Measurements from ENCODE around the gene SERTAD4.
A peak's percentile ranks its signal among the peaks of the same experiment; 100 is the strongest.
"Not testable (repeated sequence)": the region's sequence is repeated elsewhere in the genome, so short reads cannot be mapped to it uniquely, and the experiment has no call there.

The SERTAD4 gene

DNA sequence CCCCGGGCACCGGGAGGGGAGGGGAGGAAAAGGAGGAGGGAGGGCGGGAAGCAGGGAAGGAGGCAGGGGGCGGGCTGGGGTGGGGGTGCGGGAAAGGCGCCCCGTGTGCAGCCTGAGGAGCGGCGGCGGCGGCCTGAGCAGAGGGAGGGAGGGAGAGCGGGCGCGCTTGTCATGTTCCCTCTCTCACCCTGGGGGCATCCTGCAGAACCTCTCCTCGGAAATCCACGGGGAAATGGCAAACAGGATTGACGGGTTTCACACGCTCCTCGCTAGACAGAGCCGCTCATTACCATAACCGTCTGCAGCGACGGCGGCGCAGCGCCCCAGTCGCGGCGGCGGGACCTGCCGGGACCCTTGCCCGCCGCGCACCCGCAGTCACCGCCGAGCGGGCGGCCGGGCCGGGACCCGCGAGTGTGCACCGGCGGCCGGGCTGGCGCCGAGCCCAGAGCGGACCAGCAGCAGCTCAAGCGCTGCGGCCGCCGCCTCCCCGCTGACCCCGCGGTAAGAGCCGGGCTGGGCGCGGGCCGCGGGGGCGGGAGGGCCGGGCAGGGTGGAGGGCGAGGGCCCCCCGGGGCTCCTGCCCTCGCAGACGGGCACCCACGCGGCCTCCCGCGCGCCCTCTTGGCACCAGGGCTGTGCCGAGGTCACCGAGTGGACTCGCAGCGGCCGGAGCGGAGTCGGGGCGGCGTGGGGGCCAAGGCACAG, at the start of gene SERTAD4:
TSS of gene SERTAD4 (plus strand) at position 286 of the 705 bp plus-strand sequence. CDS start 5,165 bp downstream, outside the sequence.
- DNase-seq (ENCODE audit: low spot score): peak; percentile 74

DNA sequence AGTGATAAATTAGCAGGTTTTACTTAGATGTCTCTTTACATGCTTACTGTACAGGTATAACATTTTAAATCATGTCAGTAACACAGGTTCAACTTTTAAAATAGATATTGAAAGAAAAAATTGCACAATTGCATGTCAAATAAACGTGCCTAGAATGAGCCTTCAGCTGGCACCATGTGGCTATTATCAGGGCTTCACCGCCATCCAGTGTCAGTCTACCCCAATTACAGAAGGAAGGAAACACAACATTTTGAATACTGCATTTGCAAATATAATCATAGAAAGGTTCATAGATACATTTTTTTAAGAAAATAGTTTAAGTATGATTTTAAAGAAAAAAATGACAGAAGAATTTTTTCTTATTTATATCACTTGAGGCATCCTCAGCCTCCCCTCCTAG, 47.5 kb upstream of the SERTAD4 start:
- no peak for DNase-seq (ENCODE audit: low spot score)

DNA sequence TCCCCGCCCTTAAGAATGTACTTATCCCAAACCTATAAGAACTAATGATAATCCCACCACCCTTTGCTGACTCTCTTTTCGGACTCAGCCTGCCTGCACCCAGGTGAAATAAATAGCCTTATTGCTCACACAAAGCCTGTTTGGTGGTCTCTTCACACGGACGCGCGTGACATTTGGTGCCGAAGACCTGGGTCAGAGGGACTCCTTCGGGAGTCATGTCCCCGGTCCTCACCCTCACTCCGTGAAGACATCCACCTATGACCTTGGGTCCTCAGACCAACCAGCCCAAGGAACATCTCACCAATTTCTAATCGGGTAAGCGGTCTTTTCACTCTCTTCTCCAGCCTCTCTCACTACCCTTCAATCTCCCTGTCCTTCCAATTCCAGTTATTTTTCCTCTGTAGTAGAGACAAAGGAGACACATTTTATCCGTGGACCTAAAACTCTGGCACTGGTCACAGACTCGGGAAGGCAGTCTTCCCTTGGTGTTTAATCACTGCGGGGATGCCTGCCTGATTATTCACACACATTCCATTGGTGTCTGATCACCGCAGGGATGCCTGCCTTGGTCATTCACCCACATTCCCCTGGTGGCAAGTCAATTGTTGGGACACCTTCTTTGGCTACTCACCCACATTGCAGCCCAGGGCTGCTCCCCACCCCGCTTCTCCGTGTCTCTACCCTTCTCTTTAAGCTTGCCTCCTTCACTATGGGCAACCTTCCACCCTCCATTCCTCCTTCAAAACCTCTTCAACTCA, 44.6 kb upstream of the SERTAD4 start:
- not testable (repeated sequence) for DNase-seq (ENCODE audit: low spot score)

DNA sequence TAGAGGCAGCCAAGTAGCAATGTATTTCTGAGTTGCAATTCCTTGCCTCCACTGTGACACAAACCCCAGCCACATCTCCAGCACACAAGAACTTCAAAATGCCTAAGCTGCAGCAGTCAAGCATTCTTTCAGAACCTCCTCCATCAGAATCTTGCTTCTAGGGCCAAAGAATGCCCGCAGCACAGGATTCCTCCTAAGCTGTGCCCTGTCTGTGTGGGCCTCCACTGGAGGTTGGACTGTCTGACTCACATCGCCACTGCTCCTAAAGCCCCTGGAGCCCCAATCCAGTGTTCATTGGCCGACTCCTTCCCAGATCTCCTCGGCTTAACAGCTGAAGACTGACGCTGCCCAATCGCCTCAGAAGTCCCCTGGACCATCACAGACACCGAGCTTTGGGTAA, 43.2 kb upstream of the SERTAD4 start:
- DNase-seq (ENCODE audit: low spot score): no peak

DNA sequence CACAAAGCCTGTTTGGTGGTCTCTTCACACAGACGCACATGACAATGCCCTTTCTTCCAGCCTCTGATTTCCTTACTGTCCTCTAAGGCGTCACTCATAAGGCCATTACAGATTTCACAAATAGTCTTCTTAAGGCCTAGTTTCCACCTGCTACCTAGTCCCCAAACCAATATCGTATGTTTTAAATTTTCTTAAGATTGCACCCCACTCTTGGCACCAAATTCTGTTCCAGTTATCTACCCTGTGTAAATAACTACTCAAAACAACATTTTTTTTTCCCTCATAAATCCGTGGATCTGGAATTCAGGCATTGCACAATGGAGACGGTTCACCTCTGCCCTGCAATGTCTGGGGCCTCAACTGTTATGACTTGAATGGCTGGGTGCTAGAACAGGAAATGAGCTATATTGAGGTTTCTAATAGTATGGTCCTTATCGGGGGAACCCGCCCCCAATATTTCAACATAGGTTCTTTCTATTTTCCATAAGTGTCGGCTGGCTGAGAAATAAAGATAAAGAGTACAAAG, 36.9 kb upstream of the SERTAD4 start:
- DNase-seq (ENCODE audit: low spot score): no peak

DNA sequence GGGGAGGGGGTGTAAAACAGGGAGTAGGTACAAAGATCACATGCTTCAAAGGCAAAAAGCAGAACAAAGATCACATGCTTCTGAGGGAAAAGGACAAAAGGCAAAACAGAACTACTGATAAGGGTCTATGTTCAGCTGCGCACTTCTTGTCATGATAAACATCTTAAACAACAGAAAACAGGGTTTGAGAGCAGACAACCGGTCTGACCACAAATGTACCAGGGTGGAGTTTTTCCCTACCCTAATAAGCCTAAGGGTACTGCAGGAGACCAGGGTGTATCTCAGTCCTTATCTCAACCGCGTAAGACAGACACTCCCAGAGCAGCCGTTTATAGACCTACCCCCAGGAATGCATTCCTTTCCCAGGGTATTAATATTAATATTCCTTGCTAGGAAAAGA, 36.3 kb upstream of the SERTAD4 start:
- DNase-seq (ENCODE audit: low spot score): not testable (repeated sequence)

DNA sequence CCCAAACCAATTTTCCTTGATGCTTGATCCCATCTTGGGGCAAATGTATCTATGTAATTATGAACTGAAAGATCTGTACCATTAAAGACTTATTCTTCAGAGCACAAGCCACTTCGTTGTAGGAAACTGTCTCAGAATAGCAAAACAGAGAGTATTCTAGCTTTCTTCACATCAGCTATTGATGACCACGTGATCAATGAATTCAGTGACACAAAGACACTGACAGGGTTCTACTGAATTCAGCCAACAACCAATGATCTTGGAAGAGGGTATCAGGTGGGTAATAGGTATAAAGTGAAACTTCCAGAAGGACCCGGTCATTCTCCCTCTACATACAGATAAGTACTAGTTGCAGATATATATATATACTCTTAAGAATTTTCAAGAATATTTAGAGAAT, 33.8 kb upstream of the SERTAD4 start:
- no peak for DNase-seq (ENCODE audit: low spot score)

DNA sequence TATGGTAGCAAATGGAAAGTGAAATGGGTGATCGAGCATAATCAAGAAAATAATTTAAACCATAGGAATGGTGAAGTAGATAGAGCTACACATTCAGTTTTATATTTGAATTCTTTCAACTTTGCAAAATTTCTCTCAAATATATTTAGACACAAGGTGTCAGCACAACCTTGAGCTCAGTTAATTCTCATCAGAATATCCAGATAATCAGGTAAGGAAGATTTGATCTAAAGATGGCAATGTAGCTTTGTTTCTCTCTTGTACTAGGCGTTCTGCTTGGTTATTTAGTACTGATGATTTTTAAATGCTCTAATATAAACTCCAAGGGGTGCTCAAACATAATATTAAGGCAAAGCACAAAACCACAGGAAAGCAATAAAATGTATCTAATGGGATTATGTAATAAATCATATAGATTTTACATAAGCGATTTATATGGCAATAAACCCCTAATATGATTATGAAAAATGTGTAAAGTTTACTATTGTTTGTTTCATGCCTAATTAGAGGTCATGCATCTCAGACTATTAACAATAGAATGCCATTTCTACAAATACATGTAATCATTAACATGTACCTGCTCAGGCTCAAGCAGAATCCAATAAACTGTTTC, 32.4 kb upstream of the SERTAD4 start:
- no peak for DNase-seq (ENCODE audit: low spot score)

DNA sequence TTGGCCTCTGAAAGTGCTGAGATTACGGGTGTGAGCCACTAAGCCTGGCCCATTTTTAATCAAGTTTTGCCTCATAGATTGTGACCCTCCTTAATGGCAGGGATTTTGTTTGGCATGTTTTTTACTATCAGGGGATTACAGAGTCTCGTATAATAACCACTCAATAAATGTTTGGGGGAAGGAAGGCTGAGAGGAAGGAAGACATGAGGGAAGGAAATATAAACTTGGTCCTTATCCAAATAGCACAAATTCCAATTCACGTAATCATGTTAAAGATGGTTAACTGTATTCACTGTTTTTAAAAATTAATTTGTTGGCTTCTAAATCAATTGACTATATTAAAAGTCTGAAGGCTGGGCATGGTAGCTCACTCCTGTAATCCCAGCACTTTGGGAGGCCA, 30.9 kb upstream of the SERTAD4 start:
- no peak for DNase-seq (ENCODE audit: low spot score)

DNA sequence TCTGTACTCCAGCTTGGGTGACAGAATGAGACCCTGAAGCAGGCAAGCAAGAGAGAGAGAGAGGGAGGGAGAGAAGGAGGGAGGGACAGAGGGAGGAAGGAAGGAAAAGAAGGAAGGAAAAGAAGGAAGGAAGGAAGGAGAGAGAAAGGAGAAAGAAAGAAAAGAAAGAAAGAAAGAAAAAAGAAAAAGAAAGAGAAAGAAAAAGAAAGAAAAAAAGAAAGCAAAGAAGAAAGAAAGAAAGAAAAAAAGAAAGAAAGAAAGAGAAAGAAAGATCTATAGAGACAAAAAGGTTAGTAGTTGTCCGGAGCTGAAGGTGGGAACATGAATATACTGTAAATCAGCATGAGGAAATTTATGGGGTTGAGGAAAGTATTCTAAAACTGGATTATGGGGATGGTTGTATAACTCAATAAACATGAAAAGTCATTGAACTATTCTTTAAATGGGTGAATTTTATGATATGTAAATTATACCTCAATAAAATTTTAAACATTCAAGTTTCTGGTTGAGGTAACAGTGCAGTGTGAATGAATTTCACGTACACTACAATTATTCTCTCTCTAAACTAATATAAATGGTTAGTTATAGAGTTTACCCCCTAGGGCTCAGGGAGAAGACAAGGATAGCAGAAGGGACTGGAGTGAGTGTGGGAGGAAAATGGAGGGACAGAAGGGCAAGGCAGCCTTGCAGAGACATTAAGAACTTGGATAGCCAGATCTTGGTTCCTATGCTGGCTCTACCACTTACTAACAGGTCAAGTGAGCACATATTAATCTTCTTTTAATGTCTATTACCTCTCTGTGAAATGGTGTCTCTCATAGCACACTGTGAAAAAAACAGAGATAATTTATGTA, 24.8 kb upstream of the SERTAD4 start:
- DNase-seq (ENCODE audit: low spot score): no peak

DNA sequence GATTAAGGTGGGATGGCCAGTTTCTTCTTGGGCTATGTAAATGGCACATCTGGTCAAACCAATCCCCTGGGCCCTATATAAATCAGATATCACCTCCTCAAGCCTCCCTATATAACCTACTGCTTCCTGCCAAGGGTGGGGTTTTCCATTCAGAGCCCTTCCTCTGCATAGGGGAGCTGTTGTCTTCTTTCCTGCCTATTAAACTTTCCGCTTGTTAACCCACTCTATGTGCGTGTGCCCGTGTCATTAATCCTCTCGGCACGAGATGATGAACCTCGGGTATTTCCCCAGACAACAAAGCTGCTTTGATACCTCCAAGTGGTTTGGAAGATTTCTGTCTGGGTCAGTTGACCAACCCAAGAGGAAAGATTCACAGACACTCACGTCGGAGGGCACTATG, 19.3 kb upstream of the SERTAD4 start:
- no peak for DNase-seq (ENCODE audit: low spot score)

DNA sequence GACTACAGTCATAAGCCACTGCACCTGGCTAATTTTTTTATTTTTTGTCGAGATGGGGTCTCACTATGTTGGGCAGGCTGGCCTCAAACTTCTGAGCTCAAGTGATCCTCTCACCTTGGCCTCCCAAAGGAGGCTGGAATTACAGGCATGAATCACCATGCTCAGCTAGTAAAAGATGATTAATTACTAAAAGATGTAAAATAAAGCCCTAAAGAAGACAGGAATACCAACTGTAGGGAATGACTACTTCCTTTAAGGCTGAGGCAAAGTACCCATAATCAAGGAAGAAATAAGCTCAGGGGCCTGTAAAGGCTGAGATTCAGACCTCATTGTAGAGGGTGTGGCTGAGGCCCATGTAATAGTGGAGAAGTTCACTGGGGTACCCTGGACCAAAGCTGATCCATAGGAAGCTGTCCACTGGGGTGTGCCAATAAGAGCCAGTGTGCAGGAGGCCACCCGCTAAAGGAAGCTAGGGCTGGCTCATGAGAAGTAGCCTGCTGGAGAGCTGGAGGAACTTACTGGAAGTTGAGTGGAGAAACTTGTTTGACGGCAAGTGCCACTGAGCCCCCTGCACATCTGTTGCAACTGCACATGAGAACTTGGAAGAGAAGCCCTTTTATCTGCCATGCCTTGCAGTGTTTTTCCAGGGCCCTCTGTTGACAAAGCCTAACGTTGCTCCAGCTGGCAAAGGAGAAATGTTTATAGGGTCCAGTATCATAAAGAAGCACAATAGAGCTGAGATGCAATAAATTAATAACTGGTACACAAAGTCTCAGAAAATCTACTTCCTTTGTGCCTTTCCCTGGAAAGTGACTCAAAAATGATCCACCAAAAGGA, 17.8 kb upstream of the SERTAD4 start:
- DNase-seq (ENCODE audit: low spot score): no peak

DNA sequence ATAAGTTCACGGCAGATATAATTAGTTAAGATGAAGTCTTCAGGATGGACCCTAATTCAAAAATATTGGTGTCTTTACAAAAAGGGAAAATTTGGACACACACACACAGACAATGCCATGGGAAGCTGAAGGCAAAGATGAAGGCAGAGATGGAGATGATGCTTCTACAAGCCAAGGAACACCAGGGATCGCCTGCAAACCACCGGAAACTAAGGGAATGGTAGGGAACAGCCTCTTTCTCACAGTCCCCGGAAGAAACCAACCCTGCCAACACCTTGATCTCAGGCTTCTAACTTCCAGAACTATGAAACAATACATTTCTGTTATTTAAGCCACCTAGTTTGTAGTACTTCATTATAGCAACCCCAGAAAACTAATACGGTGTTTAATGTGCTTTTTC, 15.1 kb upstream of the SERTAD4 start:
- no peak for DNase-seq (ENCODE audit: low spot score)

DNA sequence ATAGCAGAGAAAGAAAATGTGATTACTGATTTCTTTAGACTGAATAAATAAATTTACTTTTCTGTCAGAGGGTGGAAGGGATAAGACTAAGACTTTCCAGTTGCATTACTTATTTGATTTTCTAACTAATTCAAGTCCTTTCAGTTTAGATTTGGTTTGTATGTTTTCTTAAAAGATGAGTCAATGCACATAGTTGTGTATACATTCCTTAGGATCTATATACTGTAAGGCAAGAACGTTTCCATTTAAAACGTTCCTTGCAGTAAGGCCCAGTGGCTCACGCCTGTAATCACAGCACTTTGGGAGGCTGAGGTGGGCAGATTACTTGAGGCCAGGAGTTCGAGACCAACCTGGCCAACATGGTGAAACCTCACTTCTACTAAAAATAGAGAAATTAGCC, 14.5 kb upstream of the SERTAD4 start:
- DNase-seq (ENCODE audit: low spot score): no peak

DNA sequence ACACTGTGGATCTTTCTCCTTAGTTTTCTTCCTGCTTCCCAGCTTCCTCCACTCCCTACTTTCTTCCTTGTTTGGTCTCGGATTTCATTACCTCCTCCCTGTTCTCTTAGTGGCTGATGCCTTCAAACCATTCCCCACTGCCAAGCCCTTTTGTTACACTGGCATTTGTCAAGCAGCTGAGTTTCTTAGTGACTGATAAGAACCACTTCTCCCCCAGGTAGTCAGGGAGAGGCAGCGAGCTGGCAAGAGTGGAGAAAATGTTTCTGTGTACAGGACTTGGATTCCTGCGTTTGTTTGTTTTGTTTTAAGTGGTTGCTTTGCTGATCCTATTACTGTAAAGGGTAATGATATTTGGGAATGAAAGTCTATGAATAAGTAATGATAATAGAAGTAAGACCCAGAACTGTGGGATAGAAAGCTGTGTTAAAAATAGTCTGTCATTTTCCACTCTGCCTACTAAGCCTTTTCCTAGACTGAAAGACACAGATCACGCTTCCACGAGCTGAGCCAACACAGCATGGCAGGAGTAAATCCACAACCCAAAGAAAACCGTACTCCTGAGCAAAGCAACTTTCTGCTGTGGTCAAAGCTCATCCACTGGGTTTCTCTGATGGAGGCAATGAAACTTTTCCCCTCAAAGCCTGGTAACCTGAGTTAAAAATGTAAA, 10.1 kb upstream of the SERTAD4 start:
- DNase-seq (ENCODE audit: low spot score): peak; percentile 47

DNA sequence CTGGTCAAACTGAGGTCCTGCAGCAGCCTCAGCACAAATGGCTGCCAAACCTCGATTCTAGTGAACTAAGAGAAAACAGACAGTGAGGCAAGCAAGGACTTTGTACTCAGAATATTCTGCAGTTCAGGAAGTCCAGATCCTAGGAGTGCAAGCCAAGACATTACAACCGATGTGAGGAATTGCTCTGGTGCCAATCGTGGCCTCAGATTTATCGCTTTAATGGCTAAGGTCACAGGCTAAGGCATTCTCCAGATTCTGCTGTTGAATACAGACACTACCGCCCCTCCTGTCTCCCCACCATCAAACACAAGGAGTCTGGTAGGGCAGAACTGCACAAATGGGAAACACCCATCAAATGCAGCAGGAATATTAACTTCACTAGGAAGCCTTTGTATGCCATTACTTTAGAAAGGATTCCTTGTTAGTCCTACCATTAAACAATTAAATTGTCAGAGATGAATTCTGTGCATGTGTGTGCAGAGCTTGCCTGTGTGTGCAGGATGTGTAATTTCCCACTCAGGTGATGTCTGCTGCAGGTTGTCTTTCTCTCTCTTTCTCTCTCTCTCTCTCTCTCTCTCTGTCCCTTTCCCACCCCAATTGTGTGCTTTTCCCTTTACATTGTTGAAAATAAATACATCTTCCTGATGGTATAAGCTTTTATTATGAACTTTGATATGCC, 9.2 kb upstream of the SERTAD4 start:
- DNase-seq (ENCODE audit: low spot score): no peak

DNA sequence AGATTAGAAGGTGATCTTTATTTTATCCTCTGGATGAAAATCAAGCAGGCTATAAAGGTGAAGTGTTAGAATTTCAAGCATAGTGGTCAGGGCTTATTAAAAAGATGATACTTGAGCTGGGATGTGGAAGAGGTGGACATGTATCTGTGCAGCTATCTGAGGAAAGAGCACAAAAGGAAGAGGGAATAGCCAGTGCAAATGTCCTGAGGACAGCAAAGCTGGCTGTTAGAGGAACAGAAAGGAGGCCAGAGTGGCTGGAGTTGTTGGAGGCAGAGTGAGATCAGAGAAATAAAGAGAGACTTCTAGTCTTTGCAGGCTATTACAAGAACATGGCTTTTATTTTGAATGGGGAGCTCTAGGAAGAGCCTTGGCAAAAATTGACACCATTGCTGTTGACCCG, 4.4 kb upstream of the SERTAD4 start:
- DNase-seq (ENCODE audit: low spot score): no peak

DNA sequence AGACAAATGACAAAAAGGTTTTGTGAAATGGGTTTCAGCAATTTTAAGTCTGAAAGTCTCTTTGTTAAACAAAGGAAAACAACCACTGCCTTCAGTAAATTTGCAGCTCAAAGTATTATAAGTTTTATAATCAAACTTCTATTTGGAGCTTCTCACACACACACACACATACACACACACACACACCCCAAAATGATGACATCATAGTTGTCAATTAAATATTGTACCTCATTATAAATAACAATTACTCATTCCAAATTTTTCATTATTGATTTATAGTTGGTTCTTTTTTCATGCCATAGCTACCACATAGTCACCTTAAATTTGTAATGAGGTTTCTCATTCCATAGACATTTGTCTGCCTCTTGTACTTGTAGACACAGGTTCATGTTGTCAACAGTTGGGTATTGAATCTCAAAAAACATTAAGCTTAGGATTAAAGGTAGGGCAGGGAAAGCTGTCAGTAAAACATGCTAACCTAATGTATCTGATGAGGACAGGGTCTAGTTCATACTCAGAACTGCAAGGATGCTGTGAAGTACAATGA, 2.4 kb upstream of the SERTAD4 start:
- no peak for DNase-seq (ENCODE audit: low spot score)

DNA sequence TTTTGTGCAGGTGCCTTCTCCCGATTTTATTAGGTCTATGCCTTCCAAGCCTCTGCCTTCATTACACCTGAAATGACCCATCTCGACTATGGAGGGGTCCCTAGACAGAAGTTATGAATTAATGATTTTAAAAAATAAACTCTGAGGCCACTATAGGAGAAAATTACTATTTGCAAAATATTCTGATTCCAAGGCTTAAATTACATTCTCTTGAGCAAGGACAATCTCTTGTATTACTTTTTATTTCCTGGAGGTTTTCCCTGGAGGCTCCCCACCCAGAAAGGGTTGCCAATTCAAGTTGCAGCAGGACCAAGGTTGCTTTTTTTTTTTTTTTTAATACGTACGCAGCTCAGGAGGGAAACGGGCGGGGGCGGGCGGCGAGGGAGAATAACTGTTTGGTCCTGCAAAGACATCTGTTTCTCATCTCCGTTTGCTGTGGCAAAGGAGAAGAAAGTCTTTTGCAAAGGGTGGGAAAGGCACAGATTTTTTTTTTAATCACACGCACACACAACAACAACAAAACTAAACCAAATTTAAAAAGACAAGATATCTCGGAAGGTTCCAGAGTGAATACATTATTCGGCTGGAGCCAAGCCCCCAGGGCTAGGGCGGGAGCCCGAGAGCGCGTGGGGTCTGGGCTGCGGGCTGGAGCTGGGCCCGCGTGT, 618 bp upstream of the SERTAD4 start:
- DNase-seq (ENCODE audit: low spot score): no peak

Measured in ecto neural progenitor cell (in vitro differentiated cells).